SJCRH30 (cell line): ENCODE measurements around the gene GALNT11. TPM values are rescaled to one million over a fixed set of nuclear protein-coding genes. Genes with fewer than 3 reads are reported as not detected.
"Not testable (repeated sequence)": the region's sequence is repeated elsewhere in the genome, so short reads cannot be mapped to it uniquely, and the experiment has no call there.

Source experiments
- DNase-seq, 2 experiments: peaks; one replicate each; pipeline ENCODE4 v3.0.0-alpha.2; 2015 to 2020
- H3K27ac ChIP-seq: fragments of 250-450 bp; sonication (Bioruptor Pico); 2 replicates; pipeline ENCODE4 v1.5.1; 2020; ENCODE audit warnings: mild to moderate bottlenecking, moderate library complexity
- H3K27me3 ChIP-seq: fragments of 250-450 bp; sonication (Bioruptor Pico); 2 replicates; pipeline ENCODE4 v1.5.1; 2020; ENCODE audit warnings: mild to moderate bottlenecking, moderate library complexity
- H3K36me3 ChIP-seq: fragments of 250-450 bp; sonication (Bioruptor Pico); 2 replicates; pipeline ENCODE4 v1.5.1; 2020; ENCODE audit warnings: mild to moderate bottlenecking, moderate library complexity
- H3K4me1 ChIP-seq: fragments of 250-450 bp; sonication (Bioruptor Pico); 2 replicates; pipeline ENCODE4 v1.5.1; 2020; ENCODE audit warnings: mild to moderate bottlenecking, moderate library complexity
- H3K4me3 ChIP-seq: fragments of 250-450 bp; sonication (Bioruptor Pico); 2 replicates; pipeline ENCODE4 v1.5.1; 2020; ENCODE audit warnings: mild to moderate bottlenecking, moderate library complexity
- H3K9me3 ChIP-seq: fragments of 250-450 bp; sonication (Bioruptor Pico); replicated peaks from 2 replicates; pipeline ENCODE4 v1.5.1; 2020; ENCODE audit warnings: mild to moderate bottlenecking, moderate library complexity
- total RNA-seq: library from RNA; depleted of rRNA; stranded (reverse); fragments of >200 nt; shearing (Covaris generic); gene quantifications from 2 replicates; pipeline ENCODE4 v1.2.3, GENCODE V29; 2014

GALNT11 gene
- total RNA-seq, 1 experiment from 2014 or later, result 50.0 TPM

- Histone ChIP-seq H3K36me3 (no peaks in the 10 kb centered on the region), H3K9me3 (no peaks in the 10 kb centered on the region), H3K27me3 (no peaks in the 10 kb centered on the region), H3K27ac (no peak overlapping the region), H3K4me3 (no peak overlapping the region), H3K4me1 (peaks cover 8% of the 10 kb centered on the region; the same call in 1 of the 2 replicates)
- no peak for DNase-seq
These were observed 51.8 kb downstream of the GALNT11 start for GRCh38 chr7:152076940-152077933.

DNA sequence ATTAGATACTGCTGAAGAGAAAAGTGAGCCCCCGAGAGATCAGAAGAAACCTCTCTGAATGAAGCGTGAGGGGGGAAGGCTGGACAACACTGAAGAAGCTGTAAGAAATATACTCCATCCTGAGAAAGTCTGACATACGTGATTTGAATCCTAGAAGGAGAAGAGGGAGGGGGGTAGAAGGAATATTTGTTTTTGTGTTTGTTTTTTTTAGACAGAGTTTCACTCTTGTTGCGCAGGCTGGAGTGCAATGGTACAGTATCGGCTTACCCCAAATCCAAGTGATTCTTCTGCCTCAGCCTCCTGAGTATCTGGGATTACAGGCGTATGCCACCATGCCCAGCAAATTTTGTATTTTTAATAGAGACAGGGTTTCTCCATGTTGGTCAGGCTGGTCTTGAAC is 52.6 kb downstream of the GALNT11 start:
- Histone ChIP-seq H3K4me1 (peaks cover 8% of the 10 kb centered on the region; the same call in 1 of the 2 replicates), H3K4me3 (no peak overlapping the region), H3K9me3 (no peaks in the 10 kb centered on the region), H3K27me3 (no peaks in the 10 kb centered on the region), H3K27ac (no peak overlapping the region), H3K36me3 (no peaks in the 10 kb centered on the region)
- DNase-seq, result no peak

GRCh38 chr7:152078786-152079185 is 53.3 kb downstream of the GALNT11 start:
- DNase-seq, result no peak
- H3K27me3 ChIP-seq, result no peaks in the 10 kb centered on the region
- H3K9me3 ChIP-seq, result no peaks in the 10 kb centered on the region
- peaks cover 8% of the 10 kb centered on the region; the same call in 1 of the 2 replicates for H3K4me1 ChIP-seq
- no peak overlapping the region for H3K27ac ChIP-seq
- no peaks in the 10 kb centered on the region for H3K36me3 ChIP-seq
- no peak overlapping the region for H3K4me3 ChIP-seq

DNA sequence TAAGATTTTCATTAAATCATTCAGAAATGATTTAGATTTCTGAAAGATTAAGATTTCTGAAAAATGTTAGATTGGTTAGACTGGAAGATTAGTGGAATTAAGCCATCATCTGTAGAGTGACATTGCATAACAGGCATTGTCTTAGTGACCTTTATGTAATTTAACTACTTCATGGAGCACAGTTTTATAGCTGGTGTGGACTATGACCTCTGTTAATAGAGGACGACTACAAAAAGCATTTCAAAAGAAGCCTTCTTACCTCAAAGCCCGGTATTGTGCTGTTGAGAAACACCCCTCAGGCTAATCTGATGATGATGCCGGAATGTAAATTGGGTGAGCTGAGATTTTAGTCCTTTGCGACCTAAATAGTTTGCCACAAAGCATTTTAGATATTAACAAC is 55.6 kb downstream of the GALNT11 start:
- H3K27me3 ChIP-seq, result no peaks in the 10 kb centered on the region
- peaks cover 8% of the 10 kb centered on the region for H3K4me1 ChIP-seq
- no peaks in the 10 kb centered on the region for H3K9me3 ChIP-seq
- DNase-seq, result no peak
- no peak overlapping the region for H3K4me3 ChIP-seq
- H3K27ac ChIP-seq, result no peak overlapping the region
- H3K36me3 ChIP-seq, result no peaks in the 10 kb centered on the region; the same call in 1 of the 2 replicates

DNA sequence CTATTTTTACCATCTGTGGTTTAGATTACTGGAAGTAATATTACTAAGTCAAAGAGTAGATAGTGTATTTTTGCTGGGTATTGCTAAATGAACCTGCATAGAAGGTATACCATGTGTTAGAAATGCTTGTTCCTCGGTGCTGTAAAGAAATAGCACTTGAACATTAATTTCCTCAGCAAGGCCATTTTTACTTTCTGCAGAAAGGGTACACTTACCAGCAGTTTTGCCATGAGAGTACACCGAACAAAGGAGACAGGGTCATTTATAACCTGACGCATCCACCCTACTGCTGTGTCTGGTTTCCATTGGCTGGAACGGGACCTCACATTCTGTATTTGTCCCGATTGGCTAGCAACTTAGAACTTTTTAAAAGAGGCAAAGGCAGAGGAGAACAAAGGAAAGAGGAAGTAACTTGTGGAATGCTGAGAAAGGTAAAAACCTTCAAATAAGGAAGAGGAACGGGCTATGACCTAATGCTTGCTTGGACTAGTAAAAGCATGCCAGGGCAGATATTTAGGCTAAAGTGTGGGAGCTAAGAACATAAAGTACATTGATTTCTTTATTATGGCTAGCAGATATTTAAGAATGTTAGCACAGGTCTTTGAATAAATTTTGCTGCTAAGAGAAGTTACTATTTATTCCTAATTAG is 56.7 kb downstream of the GALNT11 start:
- DNase-seq, H3K27ac ChIP-seq: not testable (repeated sequence)

DNA sequence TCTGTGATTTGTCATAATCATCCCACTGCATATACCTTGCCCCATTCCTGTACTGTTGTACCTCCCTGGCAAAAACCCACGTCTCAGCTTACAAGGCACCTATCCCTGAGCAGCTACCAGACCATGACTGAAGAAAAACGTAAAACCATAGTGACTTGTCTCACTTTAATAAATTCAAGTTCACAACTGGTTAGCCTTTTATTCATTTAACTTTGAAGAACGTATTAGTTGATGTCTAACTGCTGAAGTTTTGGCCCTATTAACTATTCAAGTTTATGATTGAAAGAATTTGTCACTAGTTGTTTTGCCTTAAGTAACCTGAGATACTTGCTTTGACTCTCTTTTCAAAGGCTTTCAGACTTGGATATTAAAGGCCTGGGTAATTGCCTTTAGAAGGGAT is 59.7 kb downstream of the GALNT11 start:
- H3K4me1 ChIP-seq, result peaks cover 5% of the 10 kb centered on the region
- no peaks in the 10 kb centered on the region; the same call in 1 of the 2 replicates for H3K36me3 ChIP-seq
- DNase-seq, result no peak
- H3K27me3 ChIP-seq, result no peaks in the 10 kb centered on the region
- no peak overlapping the region for H3K4me3 ChIP-seq
- no peak overlapping the region for H3K27ac ChIP-seq
- peaks cover 8% of the 10 kb centered on the region for H3K9me3 ChIP-seq

More for the DNA sequence above, 56.7 kb downstream of the GALNT11 start:
- not testable (repeated sequence) for H3K4me3 ChIP-seq, H3K27me3 ChIP-seq, H3K36me3 ChIP-seq, H3K9me3 ChIP-seq
- peaks cover 11% of the 10 kb centered on the region for H3K4me1 ChIP-seq

GRCh38 chr7:152086513-152086912 is 61.0 kb downstream of the GALNT11 start:
- Histone ChIP-seq H3K9me3 (peaks cover 8% of the 10 kb centered on the region), H3K4me1 (peaks cover 3% of the 10 kb centered on the region; the same call in 1 of the 2 replicates), H3K27me3 (no peaks in the 10 kb centered on the region), H3K27ac (no peak overlapping the region), H3K4me3 (no peak overlapping the region), H3K36me3 (no peaks in the 10 kb centered on the region; the same call in 1 of the 2 replicates)
- peak; percentile 38 to 69 for DNase-seq

- H3K27me3 ChIP-seq, result no peaks in the 10 kb centered on the region
- DNase-seq, result no peak
- peaks cover 3% of the 10 kb centered on the region; the same call in 1 of the 2 replicates for H3K4me1 ChIP-seq
- H3K4me3 ChIP-seq, result no peak overlapping the region
- H3K36me3 ChIP-seq, result no peaks in the 10 kb centered on the region; the same call in 1 of the 2 replicates
- H3K9me3 ChIP-seq, result peaks cover 8% of the 10 kb centered on the region
- no peak overlapping the region for H3K27ac ChIP-seq
These were observed 63.7 kb downstream of the GALNT11 start for GRCh38 chr7:152089183-152089582.

DNA sequence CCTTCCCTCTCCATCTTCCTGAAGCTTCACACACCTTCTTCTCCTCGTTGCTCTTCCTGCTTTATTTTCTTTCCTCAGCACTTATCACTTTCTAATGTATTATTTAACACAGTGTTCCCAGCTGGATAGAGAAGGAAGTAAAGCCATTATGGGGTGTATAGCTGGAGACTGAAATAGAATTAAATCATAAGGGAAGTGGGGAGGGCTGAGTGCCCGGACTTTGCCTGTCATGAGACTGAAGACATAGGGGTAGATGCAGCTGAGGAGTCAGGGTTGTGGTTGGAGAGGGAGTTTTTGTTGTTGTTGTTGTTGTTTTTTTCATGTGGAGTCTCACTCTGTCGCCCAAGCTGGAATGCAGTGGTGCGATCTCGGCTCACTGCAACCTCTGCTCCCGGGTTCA is 65.3 kb downstream of the GALNT11 start:
- Histone ChIP-seq H3K27ac (no peak overlapping the region), H3K36me3 (peaks cover 3% of the 10 kb centered on the region; the same call in 1 of the 2 replicates), H3K4me3 (no peak overlapping the region), H3K4me1 (peaks cover 3% of the 10 kb centered on the region; the same call in 1 of the 2 replicates), H3K9me3 (peaks cover 8% of the 10 kb centered on the region), H3K27me3 (no peaks in the 10 kb centered on the region)
- no peak for DNase-seq

- H3K4me1 ChIP-seq, result no peaks in the 10 kb centered on the region
- H3K9me3 ChIP-seq, result peaks cover 5% of the 10 kb centered on the region
- no peak overlapping the region for H3K27ac ChIP-seq
These were observed 68.2 kb downstream of the GALNT11 start for GRCh38 chr7:152093717-152094116.

DNA sequence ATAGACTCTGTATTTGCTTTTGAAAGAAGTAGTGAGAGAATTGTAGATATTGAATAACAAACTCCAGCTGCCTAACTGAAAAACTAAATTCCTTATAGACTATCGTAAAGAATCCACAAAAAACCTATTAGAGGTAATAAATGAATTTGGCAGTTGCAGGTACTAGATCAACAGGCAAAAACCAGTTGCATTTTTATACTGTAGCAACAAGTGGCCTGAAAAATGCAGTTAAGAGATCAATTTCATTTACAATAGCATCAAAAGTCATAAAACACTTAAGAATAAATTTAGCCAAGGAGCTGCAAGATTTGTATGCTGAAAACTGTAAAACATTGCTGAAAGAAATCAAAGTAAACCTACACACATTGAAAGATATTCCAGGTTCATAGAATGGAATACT is 70.3 kb downstream of the GALNT11 start:
- no peaks in the 10 kb centered on the region for H3K9me3 ChIP-seq
- no peak overlapping the region for H3K4me3 ChIP-seq
- H3K27ac ChIP-seq, result no peak overlapping the region
- H3K4me1 ChIP-seq, result no peaks in the 10 kb centered on the region
- no peaks in the 10 kb centered on the region for H3K27me3 ChIP-seq
- no peak for DNase-seq
- peaks cover 5% of the 10 kb centered on the region for H3K36me3 ChIP-seq

More at GRCh38 chr7:152093717-152094116, 68.2 kb downstream of the GALNT11 start:
- no peak overlapping the region for H3K4me3 ChIP-seq
- no peaks in the 10 kb centered on the region for H3K27me3 ChIP-seq
- H3K36me3 ChIP-seq, result peaks cover 5% of the 10 kb centered on the region
- DNase-seq, result no peak

DNA sequence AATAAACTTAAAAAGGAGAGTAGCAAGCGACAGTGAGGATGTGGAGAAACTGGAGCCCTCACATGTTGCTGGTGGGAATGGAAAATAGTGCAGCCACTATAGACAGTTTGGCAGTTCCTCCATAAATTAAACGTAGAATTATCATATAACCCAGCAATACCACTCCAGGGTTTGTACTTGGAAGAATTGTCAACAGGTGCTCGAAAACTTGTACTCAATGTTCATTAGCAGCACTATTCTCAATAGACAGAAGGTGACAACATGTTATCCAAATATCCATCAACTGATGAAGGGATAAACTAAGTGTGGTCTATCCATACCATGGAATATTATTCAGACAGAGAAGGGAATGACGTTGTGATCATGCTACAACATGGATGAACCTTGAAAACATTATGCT is 71.9 kb downstream of the GALNT11 start:
- Histone ChIP-seq H3K4me3 (no peak overlapping the region), H3K27me3 (no peaks in the 10 kb centered on the region), H3K27ac (no peak overlapping the region), H3K9me3 (no peaks in the 10 kb centered on the region), H3K36me3 (peaks cover 5% of the 10 kb centered on the region), H3K4me1 (peaks cover 1% of the 10 kb centered on the region)
- DNase-seq, result no peak

DNA sequence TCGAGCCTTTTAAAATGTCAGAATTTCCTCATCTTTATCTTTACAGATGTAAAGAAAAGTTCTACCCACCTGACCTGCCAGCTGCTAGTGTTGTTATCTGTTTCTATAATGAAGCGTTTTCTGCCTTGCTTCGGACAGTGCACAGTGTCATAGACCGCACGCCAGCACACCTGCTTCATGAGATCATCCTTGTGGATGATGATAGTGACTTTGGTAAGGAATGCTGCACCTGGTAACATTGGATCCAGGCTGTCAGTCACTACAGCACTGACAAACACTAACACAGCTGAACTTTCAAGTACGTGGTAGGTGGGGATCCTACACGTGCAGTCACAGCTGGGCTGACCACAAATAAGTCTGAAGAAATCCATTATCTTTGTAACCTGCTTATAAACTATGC is 77.6 kb downstream of the GALNT11 start:
- peak; percentile 69 to 82 for DNase-seq
- Histone ChIP-seq H3K9me3 (no peaks in the 10 kb centered on the region), H3K27me3 (no peaks in the 10 kb centered on the region), H3K27ac (peak overlapping the region; percentile 48), H3K4me1 (peaks cover 13% of the 10 kb centered on the region), H3K36me3 (no peaks in the 10 kb centered on the region; the same call in none of the 2 replicates), H3K4me3 (no peak overlapping the region)

- no peak overlapping the region for H3K4me3 ChIP-seq
- H3K4me1 ChIP-seq, result peaks cover 13% of the 10 kb centered on the region
- no peaks in the 10 kb centered on the region; the same call in none of the 2 replicates for H3K36me3 ChIP-seq
- peak overlapping the region; percentile 48 for H3K27ac ChIP-seq
- no peaks in the 10 kb centered on the region for H3K9me3 ChIP-seq
- peak in 1 of 2 experiments; percentile 38 for DNase-seq
- H3K27me3 ChIP-seq, result no peaks in the 10 kb centered on the region
These were observed 78.2 kb downstream of the GALNT11 start for GRCh38 chr7:152103691-152104090.

GRCh38 chr7:152105205-152105604 is 79.7 kb downstream of the GALNT11 start:
- no peak for DNase-seq

More at GRCh38 chr7:152105205-152105604, 79.7 kb downstream of the GALNT11 start:
- Histone ChIP-seq H3K27ac (no peak overlapping the region), H3K4me1 (peaks cover 13% of the 10 kb centered on the region), H3K4me3 (no peak overlapping the region), H3K9me3 (no peaks in the 10 kb centered on the region), H3K27me3 (no peaks in the 10 kb centered on the region), H3K36me3 (no peaks in the 10 kb centered on the region; the same call in 1 of the 2 replicates)
